AG20443 (cell line): ENCODE results near the gene MOB4.
A peak's percentile ranks its signal among the peaks of the same experiment; 100 is the strongest.
"Not testable (repeated sequence)": the region's sequence is repeated elsewhere in the genome, so short reads cannot be mapped to it uniquely, and the experiment has no call there.

ENCODE experiments used
- DNase-seq: peaks from one replicate; pipeline ENCODE4 v3.0.0; 2012; ENCODE audit warnings: low spot score, mixed read lengths

The MOB4 gene

DNA sequence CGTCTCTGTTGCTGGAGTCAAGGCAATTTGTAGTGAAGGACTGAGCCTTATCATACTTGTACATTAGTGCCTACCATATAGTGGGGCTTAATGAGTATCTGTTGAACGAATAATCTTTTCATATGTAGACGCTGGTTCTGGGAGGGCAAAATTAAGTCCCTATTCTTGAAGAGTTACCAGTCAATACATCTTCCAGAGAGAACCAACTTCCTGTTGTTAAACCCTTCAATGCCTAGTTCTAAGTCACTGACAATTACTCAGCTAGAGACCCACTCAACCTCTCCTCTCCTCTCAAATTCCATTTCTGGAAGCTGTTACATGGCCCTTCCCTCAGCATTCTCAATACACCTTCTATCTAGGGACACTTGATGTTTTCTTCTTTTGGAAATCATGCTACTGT, 1.1 kb upstream of the MOB4 start:
- no peak for DNase-seq

DNA sequence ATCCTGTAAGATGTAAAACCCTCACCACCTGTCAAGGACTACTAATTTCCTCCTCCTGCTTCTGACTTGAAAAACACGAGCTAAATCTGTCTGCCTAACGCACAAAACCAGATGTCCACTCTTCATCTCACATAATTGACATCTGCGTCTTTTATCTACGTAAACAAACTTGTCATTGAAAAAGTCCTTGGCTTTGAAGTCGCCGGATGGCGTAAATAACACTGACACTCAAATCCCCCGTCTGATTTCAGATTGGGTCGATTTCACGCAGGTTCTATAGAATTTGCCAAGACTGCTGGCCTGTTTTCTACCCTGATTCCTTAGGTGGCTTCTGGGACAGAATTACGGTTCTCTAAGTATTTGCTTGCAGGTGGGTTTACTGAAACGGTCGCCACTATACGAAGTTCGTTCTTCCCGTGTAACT, 539 bp upstream of the MOB4 start:
- peak; percentile 6 for DNase-seq

DNA sequence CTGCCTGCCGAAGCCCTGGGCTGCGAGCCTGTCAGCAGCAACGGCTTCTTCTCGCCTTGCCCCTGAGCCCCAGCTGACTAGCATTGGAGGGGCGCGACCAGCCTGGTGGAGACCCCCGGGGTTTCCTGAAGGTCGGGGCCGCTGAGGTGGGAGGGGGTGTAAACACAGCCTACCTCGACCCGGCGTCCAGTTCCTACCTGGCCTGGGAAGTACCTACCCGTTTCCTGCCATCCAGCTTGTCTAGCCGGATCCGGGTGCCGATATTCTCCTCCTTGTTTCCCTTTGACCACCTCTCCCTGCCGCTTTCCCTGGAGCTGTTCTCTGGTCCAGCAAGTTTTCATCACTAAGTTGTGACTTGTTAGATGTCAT, 511 bp downstream of the MOB4 start:
- peak; percentile 36 for DNase-seq

DNA sequence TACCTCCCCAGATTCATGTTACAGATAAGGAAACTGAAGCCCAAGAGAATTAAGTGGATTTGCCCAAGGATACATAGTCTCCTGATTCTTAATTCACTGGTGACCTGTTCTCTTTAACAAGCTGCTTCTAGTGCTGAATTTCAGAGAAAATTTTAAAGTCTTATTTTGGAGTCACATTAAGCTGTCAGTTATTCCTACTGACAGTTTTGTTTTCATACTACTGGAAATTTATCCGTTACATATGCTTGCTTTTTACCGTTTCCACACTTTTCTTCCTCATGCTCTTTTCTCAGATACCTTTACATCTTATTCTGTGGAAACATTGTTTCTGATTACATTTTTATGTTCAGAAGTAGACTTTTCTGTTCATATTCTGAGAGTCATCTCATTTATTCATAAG, 1.3 kb downstream of the MOB4 start:
- DNase-seq = no peak

DNA sequence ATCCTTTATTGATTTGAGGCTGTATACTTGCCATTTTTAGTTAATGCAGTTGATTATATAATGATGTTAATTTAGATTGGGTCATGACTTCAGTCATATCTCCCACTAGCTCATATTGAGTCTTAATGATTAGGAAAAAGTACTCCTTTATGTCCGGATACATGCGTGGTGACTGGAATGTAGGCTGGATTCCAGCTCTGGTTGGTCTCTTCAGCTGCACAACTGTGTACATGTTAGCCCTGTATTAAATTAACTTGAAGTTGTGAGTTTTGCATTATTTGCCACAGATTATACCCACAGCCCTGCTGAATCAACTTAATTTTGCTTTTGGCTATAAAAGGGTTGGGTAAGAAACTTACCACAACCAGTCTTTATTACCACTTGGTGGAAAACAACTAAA, 22.5 kb downstream of the MOB4 start:
- no peak for DNase-seq

DNA sequence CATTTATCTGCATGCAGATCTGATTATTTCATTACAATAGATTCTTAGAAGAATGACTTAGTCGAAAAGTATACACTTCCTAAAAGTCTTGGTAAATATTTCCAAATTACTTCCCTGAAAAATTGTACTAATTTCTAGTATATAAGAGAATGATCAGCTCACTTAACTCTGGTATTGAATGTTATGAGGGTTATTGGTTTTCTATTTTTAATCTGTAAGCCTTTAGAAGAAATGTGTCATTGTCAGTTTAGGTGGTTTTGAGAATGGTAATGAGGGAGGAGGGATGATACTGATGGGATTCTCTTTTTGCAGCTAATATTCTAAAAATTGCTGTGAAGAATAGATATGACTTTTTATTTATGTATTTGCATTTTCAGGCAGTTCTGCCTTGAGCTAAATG, 23.9 kb downstream of the MOB4 start:
- no peak for DNase-seq

DNA sequence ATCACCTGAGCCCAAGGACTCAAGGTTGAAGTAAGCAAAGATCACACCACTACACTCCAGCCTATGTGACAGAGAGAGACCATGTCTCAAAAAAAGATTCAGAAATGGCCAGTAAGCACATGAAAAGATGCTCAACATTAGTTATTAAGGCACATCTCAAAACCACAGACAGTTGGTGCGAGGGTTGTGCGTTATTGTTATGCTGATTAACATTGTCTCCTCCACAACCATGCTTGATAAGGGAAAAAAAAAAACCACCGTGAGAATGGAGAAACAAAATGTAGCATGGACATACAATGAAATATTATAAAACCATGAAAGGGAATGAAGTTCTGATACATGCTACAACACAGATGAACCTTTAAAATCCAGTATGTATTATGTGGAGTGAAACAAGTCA, 27.3 kb downstream of the MOB4 start:
- no peak for DNase-seq

DNA sequence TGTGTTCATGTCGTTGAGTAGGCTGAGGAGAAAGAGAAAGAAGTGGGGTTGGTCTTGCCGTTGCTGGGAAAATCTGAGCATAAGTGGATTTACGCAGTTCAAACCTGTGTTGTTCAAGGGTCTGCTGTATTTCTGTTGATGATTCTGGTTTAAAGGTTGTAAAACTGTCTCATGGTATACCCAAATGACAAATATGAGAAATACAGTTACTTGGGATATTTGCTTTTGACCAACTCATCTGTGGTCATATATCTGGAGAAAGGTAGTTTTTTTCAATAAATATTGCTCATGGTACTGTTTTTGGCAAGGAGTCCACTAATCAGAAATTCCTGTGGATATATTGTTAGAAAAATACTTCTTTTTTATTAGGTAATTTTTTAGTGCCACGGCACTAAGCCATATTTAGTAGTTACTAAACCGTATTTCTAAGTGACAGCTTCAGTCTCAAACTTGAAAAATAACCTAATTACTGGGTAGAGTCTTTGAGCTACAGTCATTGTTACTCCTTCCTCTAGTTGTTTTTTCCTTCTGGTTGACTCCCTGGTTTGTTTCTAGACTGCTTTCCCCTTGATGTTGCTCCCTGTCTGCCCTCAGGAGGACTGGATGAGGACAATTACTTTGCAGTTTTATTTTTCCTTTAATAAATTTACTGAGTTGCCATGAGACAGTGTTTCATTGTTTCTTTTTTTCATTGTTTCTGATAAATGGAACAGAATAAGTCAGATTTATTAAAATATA, 31.5 kb downstream of the MOB4 start:
- DNase-seq = no peak

DNA sequence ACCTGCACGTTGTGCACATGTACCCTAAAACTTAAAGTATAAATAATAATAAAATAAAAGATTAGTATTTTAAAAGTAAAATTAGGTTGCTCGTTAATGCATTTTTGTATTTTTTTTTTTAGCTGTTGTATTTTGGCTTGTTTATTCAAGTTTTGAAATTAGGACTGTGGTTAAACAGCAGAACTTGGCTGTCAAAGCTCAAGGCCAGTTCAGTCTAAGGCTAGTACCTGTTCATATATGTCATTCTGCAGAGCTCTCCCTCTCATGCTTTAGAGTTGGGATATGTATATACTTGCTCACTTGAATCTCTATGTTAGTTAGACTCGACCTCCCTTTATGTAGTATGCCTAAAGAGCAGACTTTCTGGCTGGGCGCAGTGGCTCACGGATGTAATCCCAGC, 32.7 kb downstream of the MOB4 start:
- no peak for DNase-seq

DNA sequence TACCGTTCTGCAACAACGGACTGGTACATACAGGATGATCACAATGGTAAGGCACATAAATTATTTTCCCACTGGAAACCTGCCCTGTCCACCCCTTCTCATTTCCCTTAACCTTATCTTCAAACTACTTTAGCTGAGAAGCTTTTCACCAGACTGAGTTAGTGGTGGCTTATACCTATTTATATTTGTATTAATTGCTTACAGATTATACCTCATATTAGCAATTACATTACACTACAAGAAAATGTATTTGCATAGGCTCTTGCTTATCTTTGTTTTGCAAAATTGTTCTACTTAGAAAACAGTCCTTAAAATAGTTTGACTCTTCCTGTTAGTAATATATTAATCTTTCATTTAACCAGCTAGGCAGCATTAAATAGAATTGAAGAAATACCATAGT, 35.4 kb downstream of the MOB4 start:
- not testable (repeated sequence) for DNase-seq

DNA sequence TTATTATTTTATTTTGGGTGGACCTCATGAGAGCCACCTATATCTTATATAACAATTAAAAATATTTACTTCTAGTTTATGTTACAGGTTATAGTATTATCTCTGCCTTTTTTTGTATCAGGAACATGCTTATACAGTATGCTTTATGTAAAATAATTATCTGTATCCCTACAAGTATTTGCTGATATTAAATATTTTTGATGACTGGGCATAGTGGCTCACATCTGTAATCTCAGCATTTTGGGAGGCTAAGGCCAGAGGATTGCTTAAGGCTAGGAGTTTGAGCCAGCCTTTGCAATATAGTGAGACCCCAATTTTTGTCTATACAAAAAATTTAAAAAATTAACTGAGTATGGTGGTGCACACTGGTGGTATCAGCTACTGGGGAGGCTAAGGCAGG, 39.6 kb downstream of the MOB4 start:
- DNase-seq = no peak

DNA sequence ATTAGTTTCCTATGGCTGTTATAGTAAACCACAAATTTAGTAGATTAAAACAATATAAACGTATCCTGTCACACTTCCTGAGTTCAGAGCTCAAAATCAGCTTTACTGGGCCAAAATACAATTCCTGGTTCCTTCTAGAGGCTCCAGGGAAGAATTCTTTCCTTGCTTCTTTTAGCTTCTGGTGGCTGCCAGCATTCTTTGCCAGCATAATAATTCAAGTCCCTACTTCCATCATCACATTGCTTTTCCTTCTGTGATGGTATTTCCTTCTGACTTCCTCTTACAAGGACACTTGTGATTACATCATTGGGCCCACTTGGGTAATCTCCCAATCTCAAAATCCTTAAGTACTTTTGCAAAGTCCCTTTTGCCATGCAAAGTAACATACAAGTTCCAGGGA, 40.6 kb downstream of the MOB4 start:
- DNase-seq = peak; percentile 23

DNA sequence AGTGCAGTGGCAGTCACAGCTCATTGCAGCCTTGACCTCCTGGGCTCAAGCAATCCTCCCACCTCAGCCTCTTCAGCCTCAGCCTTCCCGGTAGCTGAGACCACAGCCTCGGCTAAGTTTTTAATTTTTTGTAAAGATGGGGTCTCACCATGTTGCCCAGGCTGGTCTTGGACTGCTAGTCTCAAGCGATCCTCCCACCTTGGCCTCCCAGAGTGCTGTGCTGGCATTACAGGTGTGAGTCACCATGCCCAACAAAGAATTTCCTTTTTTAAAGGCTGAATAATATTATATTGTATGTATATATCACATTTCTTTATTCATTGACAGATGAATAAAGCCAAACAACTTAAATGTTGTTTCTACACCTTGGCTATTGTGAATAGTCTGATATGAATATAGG, 42.5 kb downstream of the MOB4 start:
- no peak for DNase-seq

DNA sequence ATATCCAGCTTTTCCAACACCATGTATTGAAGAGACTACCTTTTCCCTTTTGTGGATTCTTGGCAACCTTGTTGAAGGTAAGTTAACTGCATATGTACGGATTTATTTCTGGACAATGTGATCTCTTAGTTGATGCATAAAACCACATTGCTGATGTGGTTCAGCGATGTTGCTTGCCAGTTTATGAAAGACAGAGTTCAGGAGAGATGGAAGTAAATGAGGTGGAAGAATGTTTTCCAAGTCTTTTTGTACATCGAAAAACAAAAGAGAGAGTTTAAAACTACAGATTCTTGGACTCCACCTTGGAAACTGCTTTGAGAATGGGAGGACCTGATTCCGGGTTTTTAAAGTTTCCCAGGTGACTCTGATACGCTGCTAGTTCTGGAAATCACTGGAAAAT, 43.8 kb downstream of the MOB4 start:
- no peak for DNase-seq

DNA sequence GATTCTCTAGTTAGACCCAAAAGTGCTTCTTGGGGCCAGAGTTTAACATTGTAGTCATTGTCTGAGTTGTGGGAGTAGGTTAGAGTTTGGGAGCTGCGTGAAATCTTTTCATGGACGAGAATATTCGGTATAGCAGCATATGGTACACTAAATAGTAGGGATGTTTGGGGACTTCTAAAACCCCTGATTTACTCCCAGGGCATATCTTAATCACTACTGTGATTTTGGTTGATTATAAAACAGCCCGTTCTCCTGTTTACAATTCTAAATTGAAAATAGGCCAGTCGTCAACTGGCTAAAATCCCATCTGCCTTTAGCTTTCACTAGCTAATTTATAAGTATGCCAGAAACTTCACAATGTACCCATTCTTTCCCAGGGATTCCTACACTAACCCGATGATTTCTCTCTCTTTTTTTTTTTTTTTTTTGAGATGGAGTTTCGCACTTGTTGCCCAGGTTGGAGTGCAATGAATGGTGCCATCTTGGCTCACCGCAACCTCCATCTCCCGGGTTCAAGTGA, 44.3 kb downstream of the MOB4 start:
- no peak for DNase-seq

DNA sequence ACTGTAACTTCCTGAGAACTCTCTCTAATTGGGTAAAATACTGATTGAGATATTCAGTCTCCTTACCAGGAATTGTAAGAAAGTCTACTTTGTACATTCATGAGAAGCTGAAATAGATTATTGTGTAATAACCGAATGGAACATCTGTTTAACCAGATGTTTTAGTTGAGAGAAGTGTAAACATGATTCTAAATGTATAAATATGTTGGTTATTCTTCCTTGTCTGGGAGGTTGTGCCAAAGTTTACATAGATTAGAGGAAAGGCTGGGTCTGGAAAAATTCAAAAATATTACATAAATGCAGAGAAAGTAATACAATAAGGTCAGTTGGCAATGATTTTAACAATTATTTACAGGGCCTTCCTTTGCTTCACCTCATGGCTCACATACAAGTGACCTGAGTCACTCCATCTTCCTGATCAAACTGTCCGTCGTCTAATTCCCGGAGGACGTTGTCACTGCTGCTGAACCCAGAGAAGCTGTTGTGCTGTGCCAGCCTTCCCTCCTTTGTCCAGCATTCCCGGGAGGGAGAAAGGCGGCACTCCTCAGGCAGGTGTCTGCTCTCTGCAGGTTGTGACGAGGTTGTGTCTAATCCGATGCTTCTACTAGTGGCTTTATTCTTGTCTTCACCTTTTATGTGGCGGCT, 55.9 kb downstream of the MOB4 start:
- DNase-seq = peak; percentile 35

DNA sequence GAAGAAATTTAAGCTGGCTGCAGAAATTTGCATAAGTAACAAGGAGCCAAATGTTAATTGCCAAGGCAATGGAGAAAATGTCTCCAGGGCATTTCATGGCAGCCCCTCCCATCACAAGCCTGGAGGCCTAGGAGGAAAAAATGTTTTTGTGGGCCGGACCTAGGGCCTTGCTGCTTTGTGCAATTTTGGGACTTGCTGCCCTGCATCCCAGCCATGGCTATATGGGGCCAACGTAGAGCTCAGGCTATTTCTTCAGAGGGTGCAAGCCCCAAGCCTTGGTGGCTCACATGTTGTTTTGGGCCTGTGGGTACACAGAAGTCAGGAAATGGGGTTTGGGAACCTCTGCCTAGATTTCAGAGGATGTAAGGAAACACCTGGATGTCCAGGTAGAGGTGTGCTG, 57.7 kb downstream of the MOB4 start:
- DNase-seq = no peak

DNA sequence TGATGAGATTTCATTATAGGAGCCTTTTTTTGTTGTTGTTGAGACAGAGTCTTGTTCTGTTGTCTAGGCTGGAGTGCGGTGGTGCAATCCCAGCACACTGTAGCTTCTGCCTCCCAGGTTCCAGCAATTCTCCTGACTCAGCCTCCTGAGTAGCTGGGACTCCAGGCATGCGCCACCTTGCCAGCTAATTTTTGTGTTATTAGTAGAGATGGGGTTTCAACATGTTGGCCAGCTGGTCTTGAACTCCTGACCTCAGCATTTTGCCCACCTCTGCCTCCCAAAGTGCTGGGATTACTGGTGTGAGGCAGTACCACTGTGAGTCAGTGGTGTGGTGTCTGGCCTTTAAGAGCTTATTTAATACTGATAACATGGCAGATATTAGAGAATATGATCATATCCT, 60.1 kb downstream of the MOB4 start:
- no peak for DNase-seq

DNA sequence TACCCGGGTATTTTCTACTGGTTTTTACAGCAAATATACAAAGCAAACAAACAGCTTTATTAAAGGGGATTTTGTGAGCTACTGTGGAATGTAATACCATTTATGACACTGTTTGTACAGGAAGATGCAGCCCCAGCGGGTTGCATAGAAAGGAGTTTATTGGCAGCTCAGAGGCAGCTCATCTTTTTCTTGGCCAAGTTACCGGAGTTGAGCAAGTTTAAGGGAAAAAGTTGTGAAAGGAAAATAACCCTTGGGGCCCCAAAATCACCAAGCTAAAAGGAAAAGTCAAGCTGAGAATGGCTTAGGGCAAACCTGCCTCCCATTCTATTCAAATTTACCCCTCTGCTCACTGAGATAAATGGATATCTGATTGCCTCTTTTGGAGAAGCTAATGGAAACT, 60.8 kb downstream of the MOB4 start:
- peak; percentile 58 for DNase-seq

DNA sequence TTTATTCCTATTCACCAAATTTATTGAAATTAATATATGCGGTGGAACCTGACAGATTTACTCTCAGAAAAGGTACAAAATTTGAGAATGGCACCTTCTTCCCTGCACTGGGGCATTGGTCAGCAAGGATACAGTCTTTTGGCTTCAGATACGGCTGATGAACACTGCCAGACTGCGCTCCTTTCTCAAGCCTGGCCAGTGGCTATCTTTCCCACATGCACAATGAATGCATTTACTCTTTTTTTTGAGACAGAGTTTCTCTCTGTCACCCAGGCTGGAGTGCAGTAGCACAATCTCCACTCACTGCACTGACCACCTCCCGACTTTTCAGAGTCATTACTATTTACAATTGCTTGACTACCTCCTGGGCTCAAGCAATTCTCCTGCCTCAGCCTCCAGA, 61.6 kb downstream of the MOB4 start:
- no peak for DNase-seq

DNA sequence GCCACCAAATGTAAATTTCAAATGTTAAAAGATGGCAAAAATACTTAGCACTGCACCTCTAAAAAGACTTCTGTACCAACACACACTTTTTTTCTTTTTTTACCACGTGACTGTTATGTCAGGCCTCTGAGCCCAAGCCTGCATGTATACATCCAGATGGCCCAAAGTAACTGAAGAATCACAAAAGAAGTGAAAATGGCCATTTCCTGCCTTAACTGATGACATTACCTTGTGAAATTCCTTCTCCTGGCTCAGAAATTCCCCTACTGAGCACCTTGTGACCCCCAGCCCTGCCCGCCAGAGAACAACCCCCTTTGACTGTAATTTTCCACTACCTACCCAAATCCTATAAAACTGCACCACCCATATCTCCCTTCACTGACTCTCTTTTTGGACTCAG, 62.4 kb downstream of the MOB4 start:
- DNase-seq = not testable (repeated sequence)

DNA sequence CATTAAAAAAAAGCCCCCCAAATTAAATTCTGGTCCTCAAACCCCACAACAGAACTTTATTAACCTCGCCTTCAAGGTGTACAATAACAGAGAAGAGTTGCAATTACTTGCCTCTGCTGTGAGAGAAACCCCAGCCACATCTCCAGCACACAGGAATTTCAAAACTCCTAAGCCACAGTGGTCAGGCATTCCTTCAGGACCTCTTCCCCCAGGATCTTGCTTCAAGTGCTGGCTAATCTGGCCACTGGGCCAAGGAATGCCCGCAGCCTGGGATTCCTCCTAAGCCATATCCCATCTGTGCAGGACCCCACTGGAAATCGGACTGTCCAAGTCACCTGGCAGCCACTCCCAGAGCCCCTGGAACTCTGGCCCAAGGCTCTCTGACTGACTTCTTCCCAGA, 64.3 kb downstream of the MOB4 start:
- DNase-seq = not testable (repeated sequence)

DNA sequence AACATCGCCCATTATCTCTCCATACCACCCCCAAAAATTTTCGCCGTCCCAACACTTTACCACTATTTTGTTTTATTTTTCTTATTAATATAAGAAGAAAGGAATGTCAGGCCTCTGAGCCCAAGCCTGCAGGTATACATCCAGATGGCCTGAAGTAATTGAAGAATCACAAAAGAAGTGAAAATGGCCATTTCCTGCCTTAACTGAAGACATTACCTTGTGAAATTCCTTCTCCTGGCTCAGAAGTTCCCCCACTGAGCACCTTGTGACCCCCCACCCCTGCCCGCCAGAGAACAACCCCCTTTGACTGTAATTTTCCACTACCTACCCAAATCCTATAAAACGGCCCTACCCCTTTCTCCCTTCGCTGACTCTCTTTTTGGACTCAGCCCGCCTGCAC, 71.4 kb downstream of the MOB4 start:
- DNase-seq = not testable (repeated sequence)
